ENCODE results near the gene CRY1.
"Not testable (repeated sequence)": the region's sequence is repeated elsewhere in the genome, so short reads cannot be mapped to it uniquely, and the experiment has no call there.

Gene CRY1

DNA sequence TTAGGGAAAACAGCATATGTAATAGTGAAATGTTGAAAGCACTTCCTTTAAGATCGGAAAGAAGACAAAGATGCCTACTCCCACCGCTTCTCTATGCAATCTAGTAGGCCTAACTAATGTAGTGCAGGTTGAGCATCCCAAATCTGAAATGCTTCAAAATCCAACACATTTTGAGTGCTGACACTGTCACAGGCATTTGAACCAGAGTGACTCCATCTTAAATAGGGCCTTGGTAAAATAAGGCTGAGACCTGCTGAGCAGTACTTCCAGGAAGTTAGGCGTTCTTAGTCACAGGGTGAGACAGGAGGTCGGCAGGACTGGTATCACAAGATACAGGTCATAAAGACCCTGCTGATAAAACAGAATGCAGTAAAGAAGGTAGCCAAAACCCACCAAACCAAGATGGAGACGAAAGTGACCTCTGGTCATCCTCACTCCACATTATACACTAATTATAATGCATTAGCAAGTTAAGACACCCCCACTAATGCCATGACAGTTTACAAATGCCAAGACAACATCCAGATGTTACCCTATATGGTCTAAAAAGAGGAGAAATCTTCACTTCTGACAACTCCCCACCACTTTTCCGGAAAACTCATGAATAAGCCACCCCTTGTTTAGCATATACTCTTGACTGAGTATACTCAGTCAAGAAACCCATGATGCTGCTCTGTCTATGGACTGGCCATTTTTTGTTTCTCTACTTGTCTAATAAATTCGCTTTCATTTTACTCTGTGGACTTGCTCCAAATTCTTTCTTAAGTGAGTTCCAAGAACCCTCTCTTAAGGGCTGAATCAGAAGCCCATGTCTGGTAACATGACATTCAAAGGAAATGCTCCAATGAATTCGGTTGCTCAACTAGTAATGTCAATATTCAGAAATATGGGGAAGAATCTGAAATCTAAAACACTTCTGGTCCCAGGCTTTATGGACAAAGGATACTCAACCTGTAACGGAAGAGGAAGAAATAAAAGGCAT is 59.3 kb downstream of the CRY1 start:
- TF ChIP-seq, protein P1, sequence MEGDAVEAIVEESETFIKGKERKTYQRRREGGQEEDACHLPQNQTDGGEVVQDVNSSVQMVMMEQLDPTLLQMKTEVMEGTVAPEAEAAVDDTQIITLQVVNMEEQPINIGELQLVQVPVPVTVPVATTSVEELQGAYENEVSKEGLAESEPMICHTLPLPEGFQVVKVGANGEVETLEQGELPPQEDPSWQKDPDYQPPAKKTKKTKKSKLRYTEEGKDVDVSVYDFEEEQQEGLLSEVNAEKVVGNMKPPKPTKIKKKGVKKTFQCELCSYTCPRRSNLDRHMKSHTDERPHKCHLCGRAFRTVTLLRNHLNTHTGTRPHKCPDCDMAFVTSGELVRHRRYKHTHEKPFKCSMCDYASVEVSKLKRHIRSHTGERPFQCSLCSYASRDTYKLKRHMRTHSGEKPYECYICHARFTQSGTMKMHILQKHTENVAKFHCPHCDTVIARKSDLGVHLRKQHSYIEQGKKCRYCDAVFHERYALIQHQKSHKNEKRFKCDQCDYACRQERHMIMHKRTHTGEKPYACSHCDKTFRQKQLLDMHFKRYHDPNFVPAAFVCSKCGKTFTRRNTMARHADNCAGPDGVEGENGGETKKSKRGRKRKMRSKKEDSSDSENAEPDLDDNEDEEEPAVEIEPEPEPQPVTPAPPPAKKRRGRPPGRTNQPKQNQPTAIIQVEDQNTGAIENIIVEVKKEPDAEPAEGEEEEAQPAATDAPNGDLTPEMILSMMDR (IDR thresholded peaks at IDR 0.05; ENCODE audit: low read depth, low read length, missing control alignments), result no peak

DNA sequence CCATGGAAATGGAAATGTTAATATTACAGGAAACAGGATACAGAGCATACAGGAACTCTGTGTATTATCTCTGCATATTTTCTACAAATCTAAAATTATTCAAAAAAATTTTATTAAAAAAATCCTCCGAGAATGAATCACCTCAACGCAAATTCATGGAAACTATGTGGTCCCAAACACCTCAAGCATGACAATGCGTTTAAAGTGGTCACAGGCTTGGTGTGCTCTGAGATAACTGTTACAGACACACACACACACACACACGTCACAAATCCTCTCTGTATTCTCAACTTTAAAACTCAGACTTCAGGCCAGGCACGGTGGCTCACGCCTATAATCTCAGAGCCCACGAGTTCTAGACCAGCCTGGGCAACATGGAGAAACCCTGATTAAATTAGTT is 61.1 kb downstream of the CRY1 start:
- in situ Hi-C loops (cut with HindIII; ENCODE audit: low sequenced_read_pairs), result no loop called here
- TF ChIP-seq, protein P1 (IDR thresholded peaks at IDR 0.05; ENCODE audit: low read depth, low read length, missing control alignments), result no peak
- no peak overlapping the region for H3K4me3 ChIP-seq (ENCODE audit: low read depth, low read length)
- DNase-seq (ENCODE audit: low read depth), result no peak

More for the DNA sequence above, 59.3 kb downstream of the CRY1 start:
- in situ Hi-C loops (cut with HindIII; ENCODE audit: low sequenced_read_pairs), result no loop called here
- no peak for DNase-seq (ENCODE audit: low read depth)
- no peak overlapping the region for H3K4me3 ChIP-seq (ENCODE audit: low read depth, low read length)

DNA sequence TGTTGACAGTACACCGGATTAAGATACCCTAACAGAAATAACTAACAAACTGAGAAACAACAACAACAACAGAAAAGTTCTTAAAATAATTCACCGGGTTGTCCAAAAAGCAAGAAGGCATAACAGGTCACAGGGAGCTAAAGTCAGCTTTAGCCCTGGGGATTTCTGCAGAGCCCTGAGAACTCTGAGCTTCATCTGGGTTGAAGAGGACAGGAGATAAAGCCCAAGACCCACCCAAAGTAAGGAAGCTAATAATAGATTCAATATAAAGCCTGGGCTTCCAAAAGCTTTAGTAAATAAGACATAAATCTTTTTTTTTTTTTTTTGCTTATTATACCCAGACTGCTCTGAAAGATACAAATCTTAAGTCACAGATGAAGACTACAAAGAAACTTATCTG is 62.3 kb downstream of the CRY1 start:
- no peak overlapping the region for H3K4me3 ChIP-seq (ENCODE audit: low read depth, low read length)
- in situ Hi-C loops (cut with HindIII; ENCODE audit: low sequenced_read_pairs), result no loop called here
- TF ChIP-seq, protein P1 (IDR thresholded peaks at IDR 0.05; ENCODE audit: low read depth, low read length, missing control alignments), result no peak
- DNase-seq (ENCODE audit: low read depth), result no peak

DNA sequence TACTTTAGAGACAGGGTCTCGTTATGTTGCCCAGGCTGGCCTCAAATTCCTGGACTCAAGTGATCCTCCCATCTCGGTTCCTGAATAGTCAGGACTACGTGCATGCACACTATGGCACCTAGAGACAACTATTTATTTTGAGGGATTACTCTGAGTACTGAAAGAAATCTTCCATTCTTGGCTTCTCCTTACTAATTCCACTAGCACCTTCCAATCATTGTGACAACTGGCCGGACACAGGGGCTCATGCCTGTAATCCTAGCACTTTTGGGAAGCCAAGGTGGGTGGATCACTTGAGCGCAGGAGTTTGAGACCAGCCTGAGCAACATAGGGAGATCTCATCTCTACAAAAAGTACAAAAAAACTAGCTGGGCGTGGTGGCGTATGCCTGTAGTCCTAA is 64.3 kb downstream of the CRY1 start:
- H3K4me3 ChIP-seq (ENCODE audit: low read depth, low read length), result no peak overlapping the region
- no peak for DNase-seq (ENCODE audit: low read depth)
- TF ChIP-seq, protein P1 (IDR thresholded peaks at IDR 0.05; ENCODE audit: low read depth, low read length, missing control alignments), result no peak
- in situ Hi-C loops (cut with HindIII; ENCODE audit: low sequenced_read_pairs), result no loop called here

DNA sequence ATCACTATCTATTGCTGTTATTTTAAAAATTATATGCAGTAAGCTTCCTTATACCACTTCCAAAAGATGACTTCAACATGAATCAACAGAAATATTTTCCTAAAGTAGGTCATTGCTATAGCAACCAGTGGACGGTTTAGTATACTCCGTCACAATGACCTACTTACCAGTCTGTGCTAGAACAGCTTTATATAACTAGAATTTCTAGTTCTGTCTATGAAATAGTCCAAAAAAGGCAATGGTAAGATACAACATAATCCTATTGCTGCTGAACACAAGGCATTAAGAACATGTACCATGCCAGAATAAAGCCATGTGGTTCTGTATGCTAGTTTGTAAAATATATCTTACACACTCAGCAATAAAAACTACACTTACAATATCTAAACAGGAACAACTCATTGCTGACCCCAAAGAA is 65.7 kb downstream of the CRY1 start:
- no peak overlapping the region for H3K4me3 ChIP-seq (ENCODE audit: low read depth, low read length)
- TF ChIP-seq, protein P1 (IDR thresholded peaks at IDR 0.05; ENCODE audit: low read depth, low read length, missing control alignments), result no peak
- peak; percentile 90 for DNase-seq (ENCODE audit: low read depth)
- in situ Hi-C loops (cut with HindIII; ENCODE audit: low sequenced_read_pairs), result no loop called here

DNA sequence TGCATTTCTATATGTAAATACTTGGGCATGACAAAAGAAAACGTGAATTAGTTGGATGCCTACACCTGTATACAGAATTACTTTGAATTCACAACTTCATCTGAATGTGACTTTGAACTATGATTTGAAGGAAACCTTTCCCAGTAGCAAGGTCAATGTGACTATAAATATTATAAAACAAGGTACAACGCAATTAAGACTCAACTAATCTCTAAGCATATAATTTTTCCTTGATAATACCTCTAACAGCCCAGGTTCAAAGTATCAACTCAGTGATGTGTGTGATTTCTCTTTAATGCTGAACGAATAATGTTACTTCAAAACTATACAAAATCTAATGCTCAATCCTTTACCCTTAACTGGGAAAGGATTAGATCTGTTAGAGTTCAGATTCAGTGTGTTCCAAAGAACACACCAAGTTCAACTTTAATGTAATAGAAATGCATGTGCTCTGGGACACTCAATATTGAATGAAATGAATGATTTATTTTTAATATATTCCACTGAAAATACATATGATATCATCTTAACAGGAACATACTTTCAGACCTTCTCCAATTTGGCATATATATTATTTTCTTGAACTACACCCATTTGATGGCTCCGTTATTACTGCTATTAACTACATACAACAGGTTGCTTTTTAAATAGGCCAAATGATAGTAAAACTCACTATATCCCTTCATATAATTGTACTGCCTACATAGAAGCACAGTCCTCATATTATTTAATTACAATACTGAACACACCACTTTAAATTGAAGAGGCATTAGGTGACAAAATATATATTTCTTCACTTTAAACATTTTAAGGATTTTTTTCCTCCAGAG is 66.3 kb downstream of the CRY1 start:
- no peak overlapping the region for H3K4me3 ChIP-seq (ENCODE audit: low read depth, low read length)
- TF ChIP-seq, protein P1 (IDR thresholded peaks at IDR 0.05; ENCODE audit: low read depth, low read length, missing control alignments), result no peak
- DNase-seq (ENCODE audit: low read depth), result no peak
- in situ Hi-C loops (cut with HindIII; ENCODE audit: low sequenced_read_pairs), result no loop called here

DNA sequence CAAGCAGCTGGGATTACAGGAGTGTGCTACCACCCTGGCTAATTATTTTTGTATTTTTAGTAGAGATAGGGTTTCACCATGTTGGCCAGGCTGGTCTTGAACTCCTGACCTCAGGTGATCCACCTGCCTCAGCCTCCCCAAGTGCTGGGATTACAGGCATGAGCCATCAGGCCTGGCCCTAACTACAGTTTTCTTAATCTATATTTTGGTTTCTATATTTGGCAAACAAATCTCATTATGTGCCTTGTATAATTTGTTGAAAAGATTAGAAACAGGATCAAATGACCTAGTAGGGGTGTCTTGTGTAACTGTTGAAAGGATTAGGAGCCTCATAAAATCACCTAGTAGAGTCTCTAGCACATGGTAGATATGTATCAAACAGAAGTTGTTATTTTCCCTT is 67.0 kb downstream of the CRY1 start:
- in situ Hi-C loops (cut with HindIII; ENCODE audit: low sequenced_read_pairs); DNase-seq (ENCODE audit: low read depth): not testable (repeated sequence)

More for the DNA sequence above, 67.0 kb downstream of the CRY1 start:
- not testable (repeated sequence) for H3K4me3 ChIP-seq (ENCODE audit: low read depth, low read length)

Data from astrocyte of the cerebellum (primary cell).